ENCODE measurements around the gene WIPF3.

- TF ChIP-seq, protein P1, sequence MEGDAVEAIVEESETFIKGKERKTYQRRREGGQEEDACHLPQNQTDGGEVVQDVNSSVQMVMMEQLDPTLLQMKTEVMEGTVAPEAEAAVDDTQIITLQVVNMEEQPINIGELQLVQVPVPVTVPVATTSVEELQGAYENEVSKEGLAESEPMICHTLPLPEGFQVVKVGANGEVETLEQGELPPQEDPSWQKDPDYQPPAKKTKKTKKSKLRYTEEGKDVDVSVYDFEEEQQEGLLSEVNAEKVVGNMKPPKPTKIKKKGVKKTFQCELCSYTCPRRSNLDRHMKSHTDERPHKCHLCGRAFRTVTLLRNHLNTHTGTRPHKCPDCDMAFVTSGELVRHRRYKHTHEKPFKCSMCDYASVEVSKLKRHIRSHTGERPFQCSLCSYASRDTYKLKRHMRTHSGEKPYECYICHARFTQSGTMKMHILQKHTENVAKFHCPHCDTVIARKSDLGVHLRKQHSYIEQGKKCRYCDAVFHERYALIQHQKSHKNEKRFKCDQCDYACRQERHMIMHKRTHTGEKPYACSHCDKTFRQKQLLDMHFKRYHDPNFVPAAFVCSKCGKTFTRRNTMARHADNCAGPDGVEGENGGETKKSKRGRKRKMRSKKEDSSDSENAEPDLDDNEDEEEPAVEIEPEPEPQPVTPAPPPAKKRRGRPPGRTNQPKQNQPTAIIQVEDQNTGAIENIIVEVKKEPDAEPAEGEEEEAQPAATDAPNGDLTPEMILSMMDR (IDR thresholded peaks at IDR 0.05): no peak
- TF ChIP-seq POLR2A (IDR thresholded peaks at IDR 0.05) (no peak), POLR2AphosphoS5 (IDR thresholded peaks at IDR 0.05) (no peak)
Observed at GRCh38 chr7:29893351-29893965, 87.2 kb downstream of the WIPF3 start.
